NCI-H2196 (cell line): ENCODE data around the gene BNIPL.
A peak's percentile ranks its signal among the peaks of the same experiment; 100 is the strongest.

Experiments
- DNase-seq: peaks from one replicate; lab custom pipeline; 2025; ENCODE audit not compliant: unreplicated experiment; lab: John Stamatoyannopoulos, UW

The BNIPL gene

DNA sequence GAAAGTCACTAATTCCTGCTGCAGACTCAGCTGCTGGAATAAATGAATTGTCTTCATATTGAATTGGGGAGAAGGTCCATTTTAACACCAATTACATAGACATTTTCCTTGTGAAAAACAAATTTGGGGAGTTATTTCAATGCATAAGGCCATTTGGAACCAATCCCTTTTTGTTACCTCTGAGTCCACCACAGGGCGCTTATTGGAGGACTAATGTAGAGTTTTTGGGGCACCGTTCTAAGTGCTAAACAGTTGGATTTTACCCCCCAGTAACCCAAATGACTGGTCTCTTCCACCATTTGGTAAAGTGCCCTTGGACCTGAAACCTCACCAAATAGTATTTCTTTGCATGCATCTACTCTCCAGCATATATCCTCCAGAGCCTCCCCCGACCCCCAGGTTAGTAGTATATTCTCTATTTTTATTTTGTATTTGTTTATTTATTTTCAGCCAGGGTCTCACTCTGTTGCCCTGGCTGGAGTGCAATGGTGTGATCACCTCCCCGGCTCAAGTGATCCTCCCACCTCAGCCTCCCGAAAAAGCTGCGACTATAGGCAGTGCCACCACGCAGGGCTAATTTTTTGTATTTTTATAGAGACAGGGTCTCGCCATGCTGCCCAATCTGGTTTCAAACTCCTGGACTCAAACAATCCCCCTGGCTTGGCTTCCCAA is 26.6 kb upstream of the BNIPL start:
- DNase-seq = no peak

DNA sequence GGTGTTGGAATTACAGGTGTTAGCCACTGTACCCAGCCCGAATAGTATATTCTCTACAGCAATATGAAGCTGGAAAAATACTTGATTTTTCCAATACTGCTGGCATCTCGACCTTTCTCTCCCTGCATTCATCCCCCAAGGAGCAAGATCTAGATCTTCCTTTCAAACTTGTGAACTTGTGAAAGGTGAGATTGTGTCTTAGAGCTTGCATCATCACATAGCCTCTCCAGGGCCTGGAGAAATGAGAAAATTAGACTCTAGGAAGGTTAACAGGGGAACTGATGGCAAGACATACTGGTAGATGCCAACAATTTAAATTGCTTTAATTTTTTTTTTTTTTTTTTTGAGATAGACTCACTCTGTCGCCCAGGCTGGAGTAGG is 26.1 kb upstream of the BNIPL start:
- no peak for DNase-seq

DNA sequence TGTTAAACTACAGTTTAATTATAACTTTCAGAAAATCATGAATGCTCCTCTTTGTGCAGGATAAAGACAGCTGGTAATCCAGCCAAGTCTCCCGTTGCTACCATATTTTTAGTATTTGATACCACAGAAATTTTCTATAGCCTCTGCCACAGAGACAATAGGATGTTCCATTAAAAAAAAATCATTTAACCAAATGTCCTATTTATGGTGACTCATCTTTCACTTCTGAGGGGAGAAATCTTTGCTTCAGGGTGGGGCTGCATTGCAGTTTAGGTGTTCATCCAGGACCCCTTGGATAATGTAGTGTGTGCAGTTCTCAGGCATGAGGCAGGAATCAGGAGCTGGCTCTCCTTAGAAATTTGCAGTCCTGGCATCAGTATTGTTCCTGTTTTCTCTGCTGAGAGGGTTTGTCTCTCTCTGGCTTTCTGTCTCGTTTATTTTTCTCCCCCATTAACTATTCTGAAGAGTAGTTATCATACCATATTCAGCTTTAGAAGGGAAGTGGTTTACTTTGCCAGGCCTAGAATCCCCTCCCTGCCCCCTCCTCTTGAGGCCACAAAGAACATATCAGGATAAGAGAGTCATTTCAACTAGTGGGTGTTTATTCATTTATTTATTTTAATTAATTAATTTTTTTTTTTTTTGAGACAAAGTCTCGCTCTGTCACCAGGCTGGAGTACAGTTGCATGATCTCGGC is 25.1 kb upstream of the BNIPL start:
- DNase-seq = no peak

DNA sequence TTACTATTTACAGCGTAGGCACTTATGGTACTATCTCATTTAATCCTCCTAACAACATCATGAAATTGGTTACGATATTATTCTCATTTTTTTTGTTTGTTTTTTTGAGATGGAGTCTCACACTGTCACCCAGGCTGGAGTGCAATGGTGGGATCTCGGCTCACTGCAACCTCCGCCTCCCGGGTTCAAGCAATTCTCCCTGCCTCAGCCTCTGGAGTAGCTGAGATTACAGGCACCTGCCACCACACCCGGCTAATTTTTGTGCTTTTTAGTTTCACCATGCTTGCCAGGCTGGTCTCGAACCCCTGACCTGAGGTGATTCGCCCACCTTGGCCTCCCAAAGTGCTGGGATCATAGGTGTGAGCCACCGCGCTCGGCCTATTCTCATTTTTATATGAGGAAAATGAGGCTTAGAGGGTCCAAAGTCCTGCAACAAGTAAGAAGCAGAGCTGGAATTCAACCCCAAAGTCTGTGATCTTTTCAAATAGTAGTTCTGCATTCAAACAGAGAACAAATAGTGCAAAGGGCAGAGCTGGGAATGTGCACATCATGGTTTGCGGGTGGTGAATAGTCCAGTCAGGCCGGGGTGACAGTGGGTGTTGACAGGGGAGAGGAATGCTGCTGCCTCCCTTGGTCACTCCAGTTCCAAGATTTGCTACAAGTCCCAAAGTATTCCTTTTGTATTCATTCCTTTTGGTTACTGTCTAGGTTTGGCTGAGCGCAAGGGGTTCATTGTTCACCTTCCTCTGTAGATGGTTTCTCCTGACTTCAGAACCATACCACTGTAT is 23.5 kb upstream of the BNIPL start:
- no peak for DNase-seq

DNA sequence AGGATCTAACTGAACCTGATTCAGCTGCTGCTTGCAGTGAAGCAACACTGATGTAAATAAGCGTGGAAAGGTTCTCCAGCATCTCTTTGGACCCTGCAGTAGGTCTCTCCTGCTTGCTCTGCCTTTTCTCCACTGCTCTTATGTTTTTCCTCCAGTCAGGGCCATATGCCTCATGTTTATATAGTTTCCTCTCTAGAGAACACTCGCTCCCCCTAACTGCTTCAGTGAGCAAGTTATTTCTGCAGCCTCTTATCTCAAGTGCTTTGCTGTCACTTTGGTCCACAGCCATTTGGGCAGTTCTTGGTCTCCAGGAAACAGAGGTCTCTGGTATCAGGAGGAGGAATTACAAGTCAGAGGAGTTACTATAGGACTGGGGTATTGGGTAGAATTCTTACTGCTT is 22.9 kb upstream of the BNIPL start:
- DNase-seq = peak; percentile 15

DNA sequence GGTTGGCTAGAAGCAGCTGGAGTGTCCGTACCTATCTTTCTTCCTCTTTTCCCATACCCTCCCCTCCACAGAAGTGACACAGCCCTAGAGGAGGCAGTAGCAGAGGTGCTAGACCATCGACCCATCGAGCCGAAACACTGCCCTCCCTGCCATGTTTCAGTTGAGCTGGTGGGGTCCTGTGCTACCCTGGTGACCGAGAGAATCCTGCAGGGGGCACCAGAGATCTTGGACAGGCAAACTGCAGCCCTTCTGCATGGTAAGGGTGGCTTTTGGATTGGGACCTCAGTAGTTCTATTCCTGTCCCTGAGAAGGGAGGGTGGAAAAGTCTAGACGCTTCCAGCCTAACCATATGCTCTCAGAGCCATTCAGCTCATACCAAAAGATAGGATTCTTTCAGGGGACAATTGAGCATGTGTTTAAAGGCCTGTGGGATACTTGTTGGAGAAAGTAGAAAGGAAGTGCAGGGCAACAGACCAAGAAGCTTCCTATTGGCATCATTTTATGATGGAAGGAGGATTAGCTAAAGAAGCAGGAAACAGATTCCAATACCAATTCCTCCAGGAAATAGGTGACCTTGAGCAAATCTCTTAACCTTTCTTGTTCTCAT is 11.7 kb upstream of the BNIPL start:
- DNase-seq = peak; percentile 54

DNA sequence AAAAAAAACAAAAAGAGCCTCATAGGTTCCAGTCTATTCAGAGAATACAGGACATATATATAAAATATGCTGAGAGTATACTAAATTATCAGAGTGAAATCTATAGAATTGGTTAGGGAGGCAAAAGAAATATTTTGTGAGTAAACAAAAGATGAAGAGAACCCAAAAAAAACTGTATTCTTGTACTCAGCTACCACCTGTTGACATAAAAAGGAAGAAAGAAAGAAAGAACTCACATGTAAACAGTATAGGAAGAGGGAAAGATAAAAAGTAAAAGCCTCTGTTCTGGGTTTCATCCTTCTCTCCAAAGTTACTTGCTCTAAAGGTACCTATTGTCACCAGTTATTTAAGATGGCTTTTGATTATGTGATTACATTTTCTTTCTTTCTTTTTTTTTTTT is 9.9 kb upstream of the BNIPL start:
- no peak for DNase-seq

DNA sequence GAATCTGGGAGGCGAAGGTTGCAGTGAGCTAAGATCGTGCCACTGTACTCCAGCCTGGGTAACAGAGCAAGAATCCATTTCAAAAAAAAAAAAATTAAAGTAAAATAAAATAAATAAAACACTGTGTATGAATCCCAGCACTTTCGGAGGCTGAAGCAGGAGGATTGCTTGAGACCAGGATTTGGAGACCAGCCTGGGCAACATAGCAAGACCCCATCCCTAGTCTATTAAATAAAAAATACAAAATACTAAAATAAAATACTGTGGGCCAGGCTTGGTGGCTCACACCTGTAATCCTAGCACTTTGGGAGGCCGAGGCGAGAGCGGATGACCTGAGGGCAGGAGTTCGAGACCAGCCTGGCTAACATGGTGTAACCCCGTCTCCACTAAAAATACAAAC is 4.2 kb upstream of the BNIPL start:
- no peak for DNase-seq

DNA sequence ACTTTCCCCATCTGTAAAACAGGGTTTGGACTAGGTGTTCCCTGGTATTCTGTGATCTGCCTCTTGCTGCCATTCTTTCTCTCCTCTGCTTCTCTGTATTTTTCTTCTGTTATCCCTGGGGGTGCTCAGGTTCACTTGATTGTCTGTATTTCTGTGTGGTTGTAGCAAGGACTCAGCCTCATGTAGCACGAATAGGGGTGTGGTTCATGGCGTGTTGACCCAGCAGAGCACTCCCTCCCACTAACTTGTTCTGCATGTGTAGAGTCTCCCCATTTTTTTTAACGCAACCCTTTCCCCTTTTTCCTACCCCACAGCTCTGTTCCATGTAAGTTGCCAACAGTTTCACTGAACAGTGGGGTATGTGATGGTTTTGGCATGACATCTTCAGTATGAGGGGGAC is 1.2 kb upstream of the BNIPL start:
- no peak for DNase-seq

DNA sequence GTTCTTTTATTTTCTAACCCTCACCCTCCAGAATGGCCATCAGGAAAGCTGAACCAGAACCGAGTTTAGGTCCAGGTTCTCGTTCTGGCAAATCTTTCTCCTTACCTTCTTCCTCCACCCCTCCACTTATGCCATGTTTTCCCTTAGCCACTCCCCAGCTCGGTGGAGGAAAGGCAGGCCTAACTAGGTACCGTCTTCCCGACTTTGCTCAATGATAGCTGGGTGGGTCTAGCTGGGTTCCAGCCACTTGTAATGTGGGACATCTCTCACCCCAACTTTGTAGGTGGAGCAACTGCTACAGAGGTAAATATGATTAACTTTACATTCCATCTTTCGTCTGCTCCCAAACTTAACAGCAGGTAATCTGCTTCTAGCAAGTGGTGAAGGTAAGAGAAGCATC is 646 bp downstream of the BNIPL start:
- DNase-seq = no peak

DNA sequence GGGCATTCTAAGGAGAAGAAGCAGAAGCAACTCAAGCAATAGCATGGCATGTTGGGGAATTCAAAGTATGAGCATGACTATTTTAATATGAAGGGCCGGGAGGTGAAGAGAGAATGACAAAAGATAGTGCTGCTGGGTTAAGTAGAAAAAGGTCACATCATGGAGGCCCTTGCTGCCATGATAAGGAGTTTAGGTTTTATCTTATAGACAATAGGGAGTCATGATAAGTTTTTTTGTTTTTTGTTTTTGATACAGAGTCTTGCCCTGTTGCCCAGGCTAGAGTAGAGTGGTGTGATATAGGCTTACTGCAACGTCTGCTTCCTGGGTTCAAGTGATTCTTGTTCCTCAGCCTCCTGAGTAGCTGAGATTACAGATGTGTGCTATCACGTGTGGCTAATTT is 3.1 kb downstream of the BNIPL start:
- no peak for DNase-seq

DNA sequence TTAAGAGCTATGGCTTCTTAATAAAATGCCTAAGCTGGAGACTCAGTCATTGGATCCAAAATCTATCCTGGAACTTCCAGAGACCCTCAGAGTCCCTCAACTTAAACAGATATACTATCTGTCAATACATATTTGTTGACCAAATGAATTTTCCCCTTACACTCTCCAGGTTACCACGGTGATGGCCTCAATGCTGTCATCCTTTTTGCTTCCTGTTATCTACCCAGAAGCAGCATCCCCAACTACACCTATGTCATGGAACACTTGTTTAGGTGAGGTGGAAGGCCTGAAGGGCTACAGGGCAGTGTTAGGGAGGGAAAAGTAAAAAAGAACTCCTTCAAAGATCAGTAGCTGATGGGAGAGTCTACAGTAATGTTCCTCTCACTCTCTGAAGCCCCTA is 6.8 kb downstream of the BNIPL start:
- DNase-seq = no peak

DNA sequence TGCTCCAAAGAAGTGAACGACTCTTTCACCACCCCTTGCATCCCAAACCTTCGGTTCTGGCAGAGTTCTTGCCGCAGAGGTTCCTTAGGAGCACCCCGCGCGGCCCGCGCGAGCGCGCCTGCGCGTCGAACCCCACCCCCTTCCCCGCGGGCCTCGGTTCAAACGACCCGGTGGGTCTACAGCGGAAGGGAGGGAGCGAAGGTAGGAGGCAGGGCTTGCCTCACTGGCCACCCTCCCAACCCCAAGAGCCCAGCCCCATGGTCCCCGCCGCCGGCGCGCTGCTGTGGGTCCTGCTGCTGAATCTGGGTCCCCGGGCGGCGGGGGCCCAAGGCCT is 11.2 kb downstream of the BNIPL start, which contains the start of gene C1orf56:
Gene C1orf56 (plus strand): TSS at position 161 of the 334 bp plus-strand sequence. CDS start 97 bp downstream, at position 258.
- peak; percentile 67 for DNase-seq

DNA sequence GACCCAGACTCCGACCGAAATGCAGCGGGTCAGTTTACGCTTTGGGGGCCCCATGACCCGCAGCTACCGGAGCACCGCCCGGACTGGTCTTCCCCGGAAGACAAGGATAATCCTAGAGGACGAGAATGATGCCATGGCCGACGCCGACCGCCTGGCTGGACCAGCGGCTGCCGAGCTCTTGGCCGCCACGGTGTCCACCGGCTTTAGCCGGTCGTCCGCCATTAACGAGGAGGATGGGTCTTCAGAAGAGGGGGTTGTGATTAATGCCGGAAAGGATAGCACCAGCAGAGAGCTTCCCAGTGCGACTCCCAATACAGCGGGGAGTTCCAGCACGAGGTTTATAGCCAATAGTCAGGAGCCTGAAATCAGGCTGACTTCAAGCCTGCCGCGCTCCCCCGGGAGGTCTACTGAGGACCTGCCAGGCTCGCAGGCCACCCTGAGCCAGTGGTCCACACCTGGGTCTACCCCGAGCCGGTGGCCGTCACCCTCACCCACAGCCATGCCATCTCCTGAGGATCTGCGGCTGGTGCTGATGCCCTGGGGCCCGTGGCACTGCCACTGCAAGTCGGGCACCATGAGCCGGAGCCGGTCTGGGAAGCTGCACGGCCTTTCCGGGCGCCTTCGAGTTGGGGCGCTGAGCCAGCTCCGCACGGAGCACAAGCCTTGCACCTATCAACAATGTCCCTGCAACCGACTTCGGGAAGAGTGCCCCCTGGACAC is 11.7 kb downstream of the BNIPL start:
- peak; percentile 52 for DNase-seq

DNA sequence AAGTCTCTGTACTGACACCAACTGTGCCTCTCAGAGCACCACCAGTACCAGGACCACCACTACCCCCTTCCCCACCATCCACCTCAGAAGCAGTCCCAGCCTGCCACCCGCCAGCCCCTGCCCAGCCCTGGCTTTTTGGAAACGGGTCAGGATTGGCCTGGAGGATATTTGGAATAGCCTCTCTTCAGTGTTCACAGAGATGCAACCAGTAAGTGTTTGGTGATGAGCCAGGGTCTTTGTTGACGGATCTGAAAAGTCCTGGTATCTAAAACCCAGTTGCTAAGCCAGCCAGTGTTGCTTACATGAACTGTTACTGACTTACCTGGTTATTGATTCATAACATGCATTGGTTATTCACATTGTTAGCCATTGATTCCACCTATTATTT is 12.3 kb downstream of the BNIPL start:
- no peak for DNase-seq

DNA sequence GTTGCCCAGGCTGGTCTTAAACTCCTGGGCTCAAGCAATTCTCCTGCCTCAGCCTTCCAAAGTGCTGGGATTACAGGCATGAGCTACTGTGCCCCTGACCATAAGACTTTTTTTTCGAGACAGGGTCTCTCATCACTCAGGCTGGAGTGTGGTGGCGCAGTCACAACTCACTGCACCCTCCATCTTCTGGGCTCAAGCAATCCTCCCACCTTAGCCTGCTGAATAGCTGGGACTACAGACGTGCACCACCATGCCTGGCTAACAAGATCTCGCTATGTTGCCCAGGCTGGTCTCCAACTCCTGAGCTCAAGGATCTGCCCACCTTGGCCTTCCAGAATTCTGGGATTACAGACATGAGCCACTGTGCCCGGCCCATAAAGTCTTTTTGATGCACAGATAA is 13.1 kb downstream of the BNIPL start:
- no peak for DNase-seq

DNA sequence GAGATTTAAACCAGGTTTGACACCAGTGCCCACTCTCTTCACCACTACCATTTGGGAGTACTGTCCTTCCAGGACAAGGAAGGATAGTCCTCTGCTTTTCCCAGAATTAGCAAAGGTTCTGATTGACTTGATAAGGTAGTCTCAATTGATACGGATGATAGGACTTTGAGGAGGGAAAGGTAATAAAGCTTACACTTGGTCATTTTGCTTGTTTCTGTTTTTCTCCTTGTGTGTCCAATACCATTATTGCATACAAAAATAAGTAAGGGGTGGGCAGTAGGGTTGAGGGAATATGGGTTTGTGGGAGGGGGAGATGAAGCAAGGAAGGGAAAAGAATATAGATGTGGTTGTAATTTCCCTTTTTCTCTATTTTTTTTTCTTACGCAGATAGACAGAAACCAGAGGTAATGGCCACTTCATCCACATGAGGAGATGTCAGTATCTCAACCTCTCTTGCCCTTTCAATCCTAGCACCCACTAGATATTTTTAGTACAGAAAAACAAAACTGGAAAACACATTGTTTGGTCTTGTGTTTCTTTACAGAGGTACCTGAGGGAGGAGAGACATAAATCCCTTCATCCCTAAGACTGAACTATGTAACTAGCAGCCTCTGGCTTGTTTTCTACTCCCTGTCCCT is 13.8 kb downstream of the BNIPL start:
- no peak for DNase-seq

DNA sequence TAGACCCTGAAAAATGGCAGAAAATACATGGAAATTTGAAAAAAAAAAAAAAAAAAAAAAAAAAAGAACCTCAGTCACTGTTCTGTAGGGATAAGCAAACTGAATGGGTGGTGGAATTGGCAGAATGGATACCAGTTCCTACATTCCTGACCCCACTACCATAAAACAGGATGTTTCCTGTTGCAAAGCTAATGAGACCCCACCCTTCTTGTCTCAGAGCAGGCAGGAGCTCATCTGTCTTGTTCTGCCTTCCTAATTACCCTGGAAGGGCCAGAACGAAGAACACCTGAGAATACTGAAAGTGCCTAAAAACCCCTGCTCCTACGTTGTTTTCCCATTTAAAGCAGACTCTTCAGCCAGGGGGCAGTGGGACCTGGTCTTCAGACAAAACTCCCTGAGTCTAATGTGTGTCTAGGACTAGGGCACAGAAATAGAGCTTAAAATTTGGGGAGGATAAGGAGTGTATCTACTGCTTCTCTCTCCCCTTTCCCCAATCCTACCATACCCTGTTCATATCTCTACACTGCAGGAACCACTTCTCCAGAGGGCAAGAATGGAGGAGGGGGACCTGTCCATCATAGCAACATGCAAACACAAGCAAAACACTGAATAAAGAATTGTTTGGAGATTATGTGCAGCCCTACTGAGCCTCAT is 15.1 kb downstream of the BNIPL start:
- DNase-seq = no peak

DNA sequence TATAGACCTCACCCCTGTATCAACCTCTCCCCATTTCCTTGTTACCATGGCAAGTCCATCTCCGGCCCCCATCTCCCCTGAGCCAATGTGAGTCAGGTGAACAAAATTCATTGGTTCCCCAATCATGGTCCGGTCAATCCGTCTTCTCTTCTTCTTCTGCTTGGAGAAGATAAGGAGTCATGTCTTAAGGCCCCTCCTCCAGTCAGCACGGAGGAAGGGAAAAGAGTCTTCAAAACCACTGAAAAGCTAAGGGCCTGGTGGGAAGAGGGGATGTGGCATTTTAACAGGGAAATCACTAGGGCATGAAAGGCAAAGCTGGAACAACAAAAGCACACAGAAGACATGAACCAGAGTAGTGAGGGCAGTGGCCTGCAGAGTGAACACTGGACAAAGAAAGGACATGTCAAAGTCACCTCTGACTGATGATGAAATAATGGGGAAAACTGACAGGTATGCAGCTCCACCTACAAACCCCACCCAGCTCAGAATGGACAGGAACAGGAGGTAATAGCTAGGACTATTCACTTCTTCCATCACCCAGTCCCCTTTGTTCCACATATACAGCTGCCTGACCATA is 18.7 kb downstream of the BNIPL start:
- no peak for DNase-seq

DNA sequence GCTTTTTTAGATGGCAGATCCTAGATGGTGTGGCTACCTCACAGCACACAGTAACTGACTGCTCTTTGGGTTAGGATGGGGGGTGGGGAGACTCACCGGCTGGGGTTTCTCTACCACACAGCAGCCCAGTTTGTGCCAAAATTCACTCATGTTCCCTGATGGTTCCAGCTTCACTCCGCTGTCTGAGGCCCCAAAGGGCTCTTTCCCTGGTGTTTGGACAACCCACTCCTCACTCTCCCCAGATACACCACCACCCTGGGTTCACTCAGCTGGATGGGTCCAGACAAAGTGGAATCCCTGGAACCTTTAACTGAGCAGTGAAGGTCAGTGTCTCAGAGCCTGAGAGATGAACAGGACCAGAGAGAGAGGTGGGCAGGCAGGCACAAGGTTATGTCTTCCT is 19.2 kb downstream of the BNIPL start:
- DNase-seq = no peak
